C4-2B (cell line): Measurements from ENCODE around the gene SMIM17.
A peak's percentile ranks its signal among the peaks of the same experiment; 100 is the strongest.

ENCODE experiments used
- H3K27ac ChIP-seq: fragments of 450-650 bp; 2 replicates; pipeline ENCODE4 v1.5.1; 2017
- ZFX ChIP-seq: fragments of 450-650 bp; IDR thresholded peaks from 2 replicates; pipeline ENCODE4 v1.6.1; 2017
- TF ChIP-seq, protein P1 (sequence below): fragments of 450-650 bp; conservative IDR thresholded peaks from 2 replicates; pipeline ENCODE4 v1.5.1; 2017; ENCODE audit warnings: mild to moderate bottlenecking

The SMIM17 gene

DNA sequence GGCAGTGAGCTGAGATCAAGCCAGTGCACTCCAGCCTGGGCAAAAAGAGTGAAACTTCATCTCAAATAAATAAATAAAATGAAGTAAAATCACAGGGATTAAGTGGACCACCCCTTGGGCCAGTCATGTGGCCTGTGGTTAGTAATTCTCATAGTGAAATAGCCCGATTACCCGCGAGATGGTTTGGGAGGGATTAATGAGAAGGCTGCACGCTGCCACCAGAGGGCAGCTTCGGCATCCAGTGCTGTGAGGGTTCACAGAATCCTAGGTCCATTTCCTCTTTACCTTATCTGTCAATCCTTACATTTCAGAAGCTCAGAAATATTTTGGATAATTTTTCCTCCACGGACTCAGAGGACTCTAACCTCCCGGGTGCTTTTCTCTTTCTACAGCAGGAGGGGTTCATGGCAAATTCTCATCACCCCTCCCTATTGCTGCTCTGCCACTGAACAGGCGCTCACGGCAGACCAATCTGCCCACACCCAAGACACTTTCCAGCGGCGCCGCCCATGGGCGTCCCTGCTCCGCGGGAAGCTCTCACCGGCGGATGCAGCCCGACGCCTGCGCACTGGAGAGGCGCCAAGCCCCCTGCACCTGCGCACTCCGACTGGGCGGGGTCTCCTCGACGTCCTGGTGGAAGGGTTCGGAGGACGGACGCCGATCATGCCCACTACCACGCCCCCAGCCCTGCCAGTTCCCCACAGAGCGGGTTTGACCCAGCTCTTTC, 17.6 kb downstream of the SMIM17 start:
- TF ChIP-seq ZFX, result no peak
- TF ChIP-seq, protein P1, sequence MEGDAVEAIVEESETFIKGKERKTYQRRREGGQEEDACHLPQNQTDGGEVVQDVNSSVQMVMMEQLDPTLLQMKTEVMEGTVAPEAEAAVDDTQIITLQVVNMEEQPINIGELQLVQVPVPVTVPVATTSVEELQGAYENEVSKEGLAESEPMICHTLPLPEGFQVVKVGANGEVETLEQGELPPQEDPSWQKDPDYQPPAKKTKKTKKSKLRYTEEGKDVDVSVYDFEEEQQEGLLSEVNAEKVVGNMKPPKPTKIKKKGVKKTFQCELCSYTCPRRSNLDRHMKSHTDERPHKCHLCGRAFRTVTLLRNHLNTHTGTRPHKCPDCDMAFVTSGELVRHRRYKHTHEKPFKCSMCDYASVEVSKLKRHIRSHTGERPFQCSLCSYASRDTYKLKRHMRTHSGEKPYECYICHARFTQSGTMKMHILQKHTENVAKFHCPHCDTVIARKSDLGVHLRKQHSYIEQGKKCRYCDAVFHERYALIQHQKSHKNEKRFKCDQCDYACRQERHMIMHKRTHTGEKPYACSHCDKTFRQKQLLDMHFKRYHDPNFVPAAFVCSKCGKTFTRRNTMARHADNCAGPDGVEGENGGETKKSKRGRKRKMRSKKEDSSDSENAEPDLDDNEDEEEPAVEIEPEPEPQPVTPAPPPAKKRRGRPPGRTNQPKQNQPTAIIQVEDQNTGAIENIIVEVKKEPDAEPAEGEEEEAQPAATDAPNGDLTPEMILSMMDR, result peak; percentile 41; the same call in 1 of the 2 replicates
- H3K27ac ChIP-seq, result no peak overlapping the region

DNA sequence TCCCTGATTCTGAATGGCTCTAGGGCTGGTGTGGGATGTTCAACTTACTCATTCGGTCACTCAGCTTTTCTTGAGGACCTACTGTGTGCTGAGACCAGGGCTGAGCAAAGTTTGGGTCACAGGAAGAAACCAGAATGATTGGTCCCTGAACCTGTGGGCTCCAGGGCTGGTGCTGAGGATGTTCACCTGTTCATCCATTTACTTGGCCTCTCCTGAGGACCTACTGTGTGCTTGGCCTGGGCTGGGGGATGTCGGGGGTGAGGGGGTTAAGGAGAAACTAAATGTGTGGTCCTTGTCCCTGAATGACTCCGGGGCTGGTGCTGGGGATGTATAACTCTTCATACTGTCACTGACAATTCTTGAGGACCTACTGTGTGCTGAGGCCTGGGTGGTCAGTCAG, 18.3 kb downstream of the SMIM17 start:
- TF ChIP-seq, protein P1, result no peak
- no peak for TF ChIP-seq ZFX
- H3K27ac ChIP-seq, result no peak overlapping the region

- TF ChIP-seq, protein P1, result no peak
- no peak for TF ChIP-seq ZFX
- H3K27ac ChIP-seq, result no peak overlapping the region
Measured at GRCh38 chr19:56663931-56664500, 21.1 kb downstream of the SMIM17 start.

DNA sequence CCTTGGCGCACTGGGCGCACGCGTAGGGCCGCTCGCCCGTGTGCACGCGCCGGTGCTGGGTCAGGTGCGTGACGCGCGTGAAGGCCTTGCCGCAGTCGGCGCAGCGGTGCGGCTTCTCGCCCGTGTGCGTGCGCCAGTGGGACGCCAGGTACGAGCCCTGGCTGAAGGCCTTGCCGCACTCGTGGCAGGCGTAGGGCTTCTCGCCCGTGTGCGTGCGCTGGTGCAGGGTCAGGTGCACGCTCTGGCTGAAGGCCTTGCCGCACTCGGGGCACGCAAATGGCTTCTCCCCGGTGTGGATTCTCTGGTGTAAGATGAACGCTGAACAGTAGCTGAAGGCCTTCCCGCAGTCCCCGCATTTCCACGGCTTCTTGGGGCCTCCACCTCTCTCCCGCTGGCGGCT, 21.6 kb downstream of the SMIM17 start:
- no peak for TF ChIP-seq ZFX
- TF ChIP-seq, protein P1, result no peak
- no peak overlapping the region for H3K27ac ChIP-seq

DNA sequence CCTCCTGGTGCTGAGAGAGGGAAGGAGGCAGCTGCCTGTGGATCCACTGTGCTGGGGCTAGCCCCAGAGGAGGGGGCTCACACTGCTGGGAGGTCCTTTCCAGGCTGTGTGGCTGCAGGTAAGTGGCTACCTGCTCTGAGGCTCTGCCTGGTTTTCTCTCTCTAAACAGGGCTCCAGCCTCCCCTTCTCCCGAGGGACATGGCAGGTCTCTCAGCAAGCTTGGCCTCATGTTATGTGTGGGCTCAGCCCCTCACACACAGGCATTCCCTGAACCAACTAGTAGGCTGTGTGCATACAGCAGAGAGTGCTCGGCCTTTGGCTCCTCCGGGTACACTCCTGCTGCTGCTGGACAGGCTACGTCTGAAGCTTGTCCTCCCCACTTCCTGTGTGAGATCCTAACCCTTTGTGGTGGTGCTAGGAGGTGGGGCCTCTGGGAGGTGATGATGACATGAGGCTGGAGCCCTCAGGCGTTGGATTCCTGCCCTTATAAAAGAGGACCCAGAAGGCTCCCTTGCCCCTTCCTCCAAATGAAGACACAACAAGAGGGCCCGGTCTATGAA, 24.4 kb downstream of the SMIM17 start:
- no peak for TF ChIP-seq ZFX
- TF ChIP-seq, protein P1, result no peak
- H3K27ac ChIP-seq, result no peak overlapping the region

- H3K27ac ChIP-seq, result no peak overlapping the region
- TF ChIP-seq, protein P1, result no peak
- no peak for TF ChIP-seq ZFX
Measured at GRCh38 chr19:56668676-56669075, 25.7 kb downstream of the SMIM17 start.

DNA sequence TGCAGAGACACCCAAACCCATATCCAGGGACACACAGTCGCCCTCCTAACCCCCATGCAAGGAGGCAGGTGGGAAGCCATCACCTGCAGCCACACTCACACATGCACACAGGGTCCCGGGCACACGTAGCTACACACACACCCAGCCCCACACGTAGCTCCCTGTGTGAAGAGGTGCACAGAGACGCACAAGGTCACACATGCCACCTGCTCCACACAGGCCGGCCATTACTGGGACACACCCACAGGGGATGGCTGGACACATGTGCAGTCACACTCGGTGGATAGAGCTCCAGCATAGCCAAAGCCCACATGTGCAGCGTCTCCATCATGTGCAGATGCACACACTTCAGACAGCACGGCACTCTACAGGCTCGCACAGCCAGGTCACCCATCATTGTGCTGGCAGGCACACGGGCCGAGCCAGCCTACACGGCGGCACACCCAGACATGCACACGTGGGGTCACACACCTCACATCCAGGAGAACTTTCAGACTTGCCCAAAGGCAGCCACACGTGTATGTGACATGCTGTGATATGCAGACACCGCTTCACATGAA, 27.5 kb downstream of the SMIM17 start:
- no peak overlapping the region for H3K27ac ChIP-seq
- TF ChIP-seq, protein P1, result no peak
- no peak for TF ChIP-seq ZFX
